Thyroid gland (tissue), 4 donors: ENCODE results near the gene PDGFB. TPM values are rescaled to one million over a fixed set of nuclear protein-coding genes. Genes with fewer than 3 reads are reported as not detected.

Experiments
- DNase-seq, 2 donors: peaks; one replicate each; pipeline ENCODE4 v3.0.0-alpha.2; 2019
- H3K27ac ChIP-seq, 3 donors: fragments of 200-600 bp; sonication (generic); 1 replicate in 2 of 3; 2 replicates in 1 of 3; pipeline ENCODE4 v1.5.1; 2016 to 2019; ENCODE audit warnings: mild to moderate bottlenecking in 1 of 3, moderate library complexity in 1 of 3
- H3K27me3 ChIP-seq: fragments of 200-600 bp; sonication (generic); one replicate; pipeline ENCODE4 v1.5.1; 2019
- H3K36me3 ChIP-seq, 2 donors: fragments of 200-600 bp; sonication (generic); one replicate each; pipeline ENCODE4 v1.5.1; 2016 to 2019
- H3K4me1 ChIP-seq, 2 donors: fragments of 200-600 bp; sonication (generic); one replicate each; pipeline ENCODE4 v1.5.1; 2017 to 2019
- H3K4me3 ChIP-seq, 3 donors: fragments of 200-600 bp; sonication (generic); replicated peaks in 1 of 3; 1 replicate in 2 of 3; 2 replicates in 1 of 3; pipeline ENCODE4 v1.5.1; 2016; ENCODE audit warnings: mild to moderate bottlenecking in 1 of 3
- H3K9me3 ChIP-seq: fragments of 200-600 bp; sonication (generic); one replicate; pipeline ENCODE4 v1.5.1; 2017
- CTCF ChIP-seq, 6 experiments: fragments of 200-600 bp in 3 of 6; fragments of 450-650 bp in 3 of 6; sonication (generic) in 3 of 6; IDR thresholded peaks; one replicate each; pipeline ENCODE4 v1.5.1; 2016 to 2019; ENCODE audit warnings: antibody characterized with exemption in 6 of 6, mild to moderate bottlenecking in 2 of 6, inconsistent platforms in 1 of 6, moderate library complexity in 1 of 6
- POLR2A ChIP-seq, 2 donors: fragments of 450-650 bp; IDR thresholded peaks; one replicate each; pipeline ENCODE4 v1.6.1; 2017; ENCODE audit warnings: antibody characterized with exemption in 2 of 2, mild to moderate bottlenecking in 2 of 2, moderate library complexity in 1 of 2
- WGBS, 2 donors: methylation state at CpG; one replicate each; pipeline ENCODE4 v1.1.5; 2017; 5-methylcytosine and 5-hydroxymethylcytosine counted together
- intact Hi-C: fragments of 100-400 bp; cut with DNase I; formaldehyde crosslinking; loops from one replicate; pipeline ENCODE4 v1.15.1; 2023
- total RNA-seq, 4 donors: library from RNA; depleted of rRNA; stranded (reverse); fragments of >200 nt; gene quantifications; one replicate each; pipeline ENCODE4 v1.2.3, GENCODE V29; 2016

PDGFB gene
- total RNA-seq, 4 donors from 2014 or later, result 3.6 to 10.5 (median 3.9) TPM

DNA sequence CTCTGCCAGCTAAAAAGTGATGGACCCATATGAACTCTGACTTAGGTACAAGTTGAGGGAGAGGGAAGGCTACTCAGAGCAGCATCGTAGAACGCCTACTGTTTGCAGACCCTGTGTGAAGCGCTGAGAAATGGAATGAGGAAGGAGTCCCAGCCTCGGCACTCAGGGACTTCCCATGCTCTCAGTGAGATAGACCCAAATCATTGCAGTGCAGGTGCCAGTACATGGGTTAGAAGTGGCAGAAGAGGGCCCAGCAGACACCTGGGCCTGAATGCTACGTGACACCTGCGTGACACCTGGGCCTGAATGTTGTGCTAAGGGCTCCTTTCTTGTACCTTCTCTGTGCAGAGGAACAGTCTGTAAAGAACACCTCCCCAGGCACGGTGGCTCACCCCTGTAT, 2.6 kb upstream of the PDGFB start:
- no peaks in the 10 kb centered on the region for H3K27me3 ChIP-seq

DNA sequence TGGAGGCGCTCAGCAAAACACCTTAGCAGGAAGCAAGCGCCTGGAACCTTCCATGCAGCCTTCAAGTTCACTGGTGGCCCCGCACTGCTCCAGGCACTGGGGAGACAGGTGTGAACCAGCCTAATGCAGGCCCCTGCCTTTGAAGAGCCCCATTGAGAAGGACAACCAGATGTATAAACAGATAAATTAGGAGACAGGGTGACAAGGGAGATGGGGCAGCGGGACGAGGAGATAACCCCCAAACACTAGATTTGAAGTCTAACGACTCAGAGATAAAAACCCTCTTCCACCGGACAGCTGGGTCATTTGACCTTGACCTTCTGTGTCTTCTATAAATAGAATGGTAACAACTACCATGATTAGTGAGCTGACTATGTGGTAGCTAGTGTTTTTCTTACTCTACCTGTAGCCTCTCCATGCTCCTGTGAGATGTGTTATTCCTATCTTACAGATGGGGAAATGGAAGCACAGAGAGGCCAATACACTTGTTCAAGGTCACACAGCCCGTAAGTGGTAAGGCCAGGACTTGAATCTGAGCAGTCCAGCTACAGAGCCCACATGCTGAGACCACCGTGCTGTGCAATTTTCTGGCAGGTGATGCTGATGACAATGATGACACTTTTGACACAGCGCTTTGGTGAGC, 2.0 kb upstream of the PDGFB start:
- DNase-seq, result no peak
- 79 to 85% methylated on average over 10 of the region's 10 CpGs for WGBS, 2 donors
- Histone ChIP-seq H3K9me3 (no peaks in the 10 kb centered on the region), H3K4me1 (peaks cover 4 to 21% of the 10 kb centered on the region in 2 donors), H3K27me3 (no peaks in the 10 kb centered on the region), H3K4me3 (no peak overlapping the region), H3K27ac (no peak overlapping the region), H3K36me3 (no peaks in the 10 kb centered on the region)
- intact Hi-C loops, result loop anchor here (10.0 kb wide), 2 partner anchors 48 to 278 kb away; partner anchors contain the start of gene ATF4
- no peak for TF ChIP-seq CTCF (IDR thresholded peaks at IDR 0.05)
- TF ChIP-seq POLR2A (IDR thresholded peaks at IDR 0.05), result no peak

More for the DNA sequence above, 2.6 kb upstream of the PDGFB start:
- Histone ChIP-seq H3K36me3 (no peaks in the 10 kb centered on the region), H3K9me3 (no peaks in the 10 kb centered on the region), H3K27ac (no peak overlapping the region), H3K4me3 (no peak overlapping the region), H3K4me1 (peaks cover 4 to 22% of the 10 kb centered on the region in 2 donors)
- WGBS, 2 donors, result 89 to 97% methylated on average over 7 of the region's 7 CpGs
- no peak for DNase-seq
- intact Hi-C loops, result loop anchor here (10.0 kb wide), 2 partner anchors 47 to 277 kb away; partner anchors contain the start of gene ATF4
- TF ChIP-seq CTCF (IDR thresholded peaks at IDR 0.05), result no peak
- no peak for TF ChIP-seq POLR2A (IDR thresholded peaks at IDR 0.05)

DNA sequence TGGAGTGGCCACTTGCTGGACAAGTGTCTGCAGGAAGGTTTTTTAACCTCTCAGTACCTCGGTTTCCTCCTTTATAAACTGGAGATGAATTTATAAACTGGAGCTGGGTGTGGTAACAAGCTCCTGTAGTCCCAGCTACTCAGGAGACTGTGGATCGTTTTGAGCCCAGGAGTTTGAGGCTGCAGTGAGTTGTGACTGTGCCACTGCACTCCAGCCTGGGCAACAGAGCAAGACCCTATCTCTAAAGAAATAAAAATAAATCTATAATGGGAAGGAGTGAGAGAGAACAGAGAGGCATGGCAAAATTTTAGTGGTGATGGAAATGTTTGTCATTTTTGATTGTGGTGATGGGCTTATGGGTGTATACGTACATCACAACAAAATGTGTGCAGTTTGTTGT, 1.4 kb upstream of the PDGFB start:
- H3K36me3 ChIP-seq, result no peaks in the 10 kb centered on the region
- DNase-seq, result no peak
- no peak overlapping the region for H3K27ac ChIP-seq
- TF ChIP-seq CTCF (IDR thresholded peaks at IDR 0.05) (no peak), POLR2A (IDR thresholded peaks at IDR 0.05) (no peak)
- WGBS, 2 donors, result 73 to 74% methylated on average over 3 of the region's 3 CpGs
- H3K4me1 ChIP-seq, result peaks cover 9 to 27% of the 10 kb centered on the region in 2 donors
- no peaks in the 10 kb centered on the region for H3K27me3 ChIP-seq
- no peaks in the 10 kb centered on the region for H3K9me3 ChIP-seq
- intact Hi-C loops, result loop anchor here (10.0 kb wide), 2 partner anchors 49 to 279 kb away; partner anchors contain the start of gene ATF4
- H3K4me3 ChIP-seq, result no peak overlapping the region

GRCh38 chr22:39245130-39246039, 603 bp upstream of the PDGFB start:
- TF ChIP-seq CTCF (IDR thresholded peaks at IDR 0.05), result no peak
- TF ChIP-seq POLR2A (IDR thresholded peaks at IDR 0.05), result no peak
- H3K27me3 ChIP-seq, result no peaks in the 10 kb centered on the region
- intact Hi-C loops, result loop anchor here (10.0 kb wide), 2 partner anchors 49 to 279 kb away; partner anchors contain the start of gene ATF4
- DNase-seq, result no peak
- 68 to 73% methylated on average over 16 to 22 of the region's 22 CpGs for WGBS, 2 donors
- no peak overlapping the region for H3K27ac ChIP-seq
- H3K4me1 ChIP-seq, result peaks cover 11 to 35% of the 10 kb centered on the region in 2 donors
- no peaks in the 10 kb centered on the region for H3K9me3 ChIP-seq
- no peaks in the 10 kb centered on the region for H3K36me3 ChIP-seq
- H3K4me3 ChIP-seq, result no peak overlapping the region
